Transverse colon (tissue), 4 donors: Measurements from ENCODE around the gene CIRBP.

ENCODE experiments used
- CTCF ChIP-seq, 5 experiments: fragments of 200-600 bp in 3 of 5; fragments of 450-650 bp in 2 of 5; sonication (generic) in 3 of 5; IDR thresholded peaks; 1 replicate in 2 of 5; 2 replicates in 3 of 5; pipeline ENCODE4 v1.5.1; 2016 to 2017; ENCODE audit warnings: antibody characterized with exemption in 5 of 5, inconsistent platforms in 3 of 5, mild to moderate bottlenecking in 2 of 5, moderate library complexity in 1 of 5
- POLR2A ChIP-seq: fragments of 450-650 bp; IDR thresholded peaks from one replicate; pipeline ENCODE4 v1.6.1; 2016; ENCODE audit warnings: antibody characterized with exemption, mild to moderate bottlenecking, moderate library complexity
- POLR2AphosphoS5 ChIP-seq, 3 donors: sonication (generic); formaldehyde crosslinking; IDR thresholded peaks; one replicate each; pipeline ENCODE4 v1.6.1; 2016; ENCODE audit warnings: antibody characterized with exemption in 3 of 3

GRCh38 chr19:1222394-1222793 lies 46.7 kb upstream of the CIRBP start:
- TF ChIP-seq CTCF (IDR thresholded peaks at IDR 0.05): no peak
- TF ChIP-seq POLR2AphosphoS5 (IDR thresholded peaks at IDR 0.05): no peak
- no peak for TF ChIP-seq POLR2A
